A549 treated with CORT108297 at 1 μM for 4 hours (cell line): ENCODE results near the gene NOSTRIN. TPM values are rescaled to one million over a fixed set of nuclear protein-coding genes. Genes with fewer than 3 reads are reported as not detected.

ENCODE experiments used
- total RNA-seq: library from RNA; stranded (reverse); fragments of 200-300 nt; extraction: Qiagen RNA extraction; gene quantifications from 5 replicates; pipeline ENCODE4 v1.2.3, GENCODE V29; 2022

NOSTRIN gene, protein sequence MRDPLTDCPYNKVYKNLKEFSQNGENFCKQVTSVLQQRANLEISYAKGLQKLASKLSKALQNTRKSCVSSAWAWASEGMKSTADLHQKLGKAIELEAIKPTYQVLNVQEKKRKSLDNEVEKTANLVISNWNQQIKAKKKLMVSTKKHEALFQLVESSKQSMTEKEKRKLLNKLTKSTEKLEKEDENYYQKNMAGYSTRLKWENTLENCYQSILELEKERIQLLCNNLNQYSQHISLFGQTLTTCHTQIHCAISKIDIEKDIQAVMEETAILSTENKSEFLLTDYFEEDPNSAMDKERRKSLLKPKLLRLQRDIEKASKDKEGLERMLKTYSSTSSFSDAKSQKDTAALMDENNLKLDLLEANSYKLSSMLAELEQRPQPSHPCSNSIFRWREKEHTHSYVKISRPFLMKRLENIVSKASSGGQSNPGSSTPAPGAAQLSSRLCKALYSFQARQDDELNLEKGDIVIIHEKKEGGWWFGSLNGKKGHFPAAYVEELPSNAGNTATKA
- 1.3 to 2.1 TPM (median 1.7 TPM) in 5 replicates for total RNA-seq

GRCh38 chr2:168801961-168802858 lies at the start of gene NOSTRIN:
Gene NOSTRIN (plus strand): TSS chr2:168802637. CDS start chr2:168802647, 10 bp downstream.

GRCh38 chr2:168890006-168890782 lies 87.8 kb downstream of the NOSTRIN start, which contains the start of gene SPC25:
Gene SPC25 (minus strand): TSS chr2:168890430. CDS start chr2:168889519, 911 bp downstream.

GRCh38 chr2:168901003-168901402 lies 98.6 kb downstream of the NOSTRIN start, which contains the start of gene G6PC2:
Gene G6PC2 (plus strand): TSS chr2:168901291. CDS start chr2:168901332, 41 bp downstream.

Other genes starting within 250 kb of the NOSTRIN start
- gene SPC25, start 87.8 kb downstream of the NOSTRIN start, total RNA-seq = 15.7 to 21.5 TPM (median 20.3 TPM) in 5 replicates
- gene G6PC2, start 98.7 kb downstream of the NOSTRIN start, total RNA-seq = not detected in 5 replicates
- gene ABCB11, start 228.7 kb downstream of the NOSTRIN start, total RNA-seq = 0.01 to 0.02 TPM (median 0.02 TPM) in 5 replicates